Nephron (organoid): ENCODE measurements around the gene ALDH1L2.

Experiments
- H3K27ac Mint-ChIP-seq, 3 experiments: 2 replicates each; pipeline ENCODE4 v1.8.0; 2020; ENCODE audit warnings: mixed read lengths in 3 of 3, mild to moderate bottlenecking in 2 of 3, moderate library complexity in 1 of 3
- H3K27me3 Mint-ChIP-seq: 2 replicates; pipeline ENCODE4 v1.8.0; 2021; ENCODE audit warnings: low read depth, mild to moderate bottlenecking, moderate library complexity, mixed read lengths
- H3K36me3 Mint-ChIP-seq: 2 replicates; pipeline ENCODE4 v1.8.0; 2020; ENCODE audit warnings: low read depth, mixed read lengths
- H3K4me1 Mint-ChIP-seq: 2 replicates; pipeline ENCODE4 v1.8.0; 2020; ENCODE audit warnings: mixed read lengths
- H3K4me3 Mint-ChIP-seq, 3 experiments: 2 replicates each; pipeline ENCODE4 v1.8.0; 2020; ENCODE audit warnings: mild to moderate bottlenecking in 3 of 3, mixed read lengths in 3 of 3, moderate library complexity in 2 of 3
- H3K9me3 Mint-ChIP-seq: 2 replicates; pipeline ENCODE4 v1.8.0; 2020; ENCODE audit warnings: mixed read lengths
- TF ChIP-seq, protein P1 (sequence below), 3 experiments: fragments of 200-600 bp; sonication (generic); IDR thresholded peaks; one replicate each; pipeline ENCODE4 v1.5.0; 2021; ENCODE audit warnings: antibody characterized with exemption in 3 of 3; ENCODE audit not compliant: unreplicated experiment in 3 of 3

ALDH1L2 gene

DNA sequence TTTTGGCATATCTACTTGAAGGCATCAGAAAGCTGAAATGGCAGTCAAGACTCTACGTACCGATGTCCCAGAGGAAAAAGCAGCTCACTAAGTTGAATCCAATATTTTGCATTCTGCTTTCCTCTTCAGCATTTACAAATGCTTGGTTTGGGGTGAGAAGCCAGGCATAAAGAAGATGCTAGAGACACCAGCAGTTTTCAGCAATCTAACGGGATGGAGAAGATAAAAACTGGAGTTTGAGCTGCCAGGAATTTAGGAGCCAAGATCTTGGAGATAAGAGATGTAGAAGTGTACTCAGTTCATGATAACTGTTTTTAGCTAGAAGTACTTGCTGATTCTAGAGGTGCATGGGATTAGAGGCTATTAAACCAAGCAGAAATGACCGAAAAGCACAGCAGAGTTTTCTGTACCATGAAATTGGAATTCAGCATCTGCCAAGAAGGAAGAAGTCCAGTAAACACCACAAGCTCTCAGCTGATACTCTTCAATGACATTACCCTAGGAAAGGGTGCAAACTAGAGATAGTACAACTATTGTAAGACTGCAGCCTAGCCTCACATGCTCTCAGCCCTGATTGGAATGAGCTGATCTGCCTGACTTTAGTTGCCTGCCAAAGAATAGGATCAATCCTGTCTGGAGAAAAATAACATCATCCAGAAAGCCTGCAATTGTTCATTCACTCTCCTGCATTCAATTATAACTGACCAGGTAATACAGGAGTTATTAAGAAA lies 7.4 kb upstream of the ALDH1L2 start:
- Mint-ChIP-seq H3K27ac (no peak overlapping the region), H3K27me3 (peaks cover 34% of the 10 kb centered on the region), H3K9me3 (peaks cover 21% of the 10 kb centered on the region), H3K4me1 (no peaks in the 10 kb centered on the region), H3K36me3 (peaks cover 6% of the 10 kb centered on the region), H3K4me3 (no peak overlapping the region)
- TF ChIP-seq, protein P1, sequence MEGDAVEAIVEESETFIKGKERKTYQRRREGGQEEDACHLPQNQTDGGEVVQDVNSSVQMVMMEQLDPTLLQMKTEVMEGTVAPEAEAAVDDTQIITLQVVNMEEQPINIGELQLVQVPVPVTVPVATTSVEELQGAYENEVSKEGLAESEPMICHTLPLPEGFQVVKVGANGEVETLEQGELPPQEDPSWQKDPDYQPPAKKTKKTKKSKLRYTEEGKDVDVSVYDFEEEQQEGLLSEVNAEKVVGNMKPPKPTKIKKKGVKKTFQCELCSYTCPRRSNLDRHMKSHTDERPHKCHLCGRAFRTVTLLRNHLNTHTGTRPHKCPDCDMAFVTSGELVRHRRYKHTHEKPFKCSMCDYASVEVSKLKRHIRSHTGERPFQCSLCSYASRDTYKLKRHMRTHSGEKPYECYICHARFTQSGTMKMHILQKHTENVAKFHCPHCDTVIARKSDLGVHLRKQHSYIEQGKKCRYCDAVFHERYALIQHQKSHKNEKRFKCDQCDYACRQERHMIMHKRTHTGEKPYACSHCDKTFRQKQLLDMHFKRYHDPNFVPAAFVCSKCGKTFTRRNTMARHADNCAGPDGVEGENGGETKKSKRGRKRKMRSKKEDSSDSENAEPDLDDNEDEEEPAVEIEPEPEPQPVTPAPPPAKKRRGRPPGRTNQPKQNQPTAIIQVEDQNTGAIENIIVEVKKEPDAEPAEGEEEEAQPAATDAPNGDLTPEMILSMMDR (IDR thresholded peaks at IDR 0.05; ENCODE audit: unreplicated experiment in 3 of 3), result no peak

DNA sequence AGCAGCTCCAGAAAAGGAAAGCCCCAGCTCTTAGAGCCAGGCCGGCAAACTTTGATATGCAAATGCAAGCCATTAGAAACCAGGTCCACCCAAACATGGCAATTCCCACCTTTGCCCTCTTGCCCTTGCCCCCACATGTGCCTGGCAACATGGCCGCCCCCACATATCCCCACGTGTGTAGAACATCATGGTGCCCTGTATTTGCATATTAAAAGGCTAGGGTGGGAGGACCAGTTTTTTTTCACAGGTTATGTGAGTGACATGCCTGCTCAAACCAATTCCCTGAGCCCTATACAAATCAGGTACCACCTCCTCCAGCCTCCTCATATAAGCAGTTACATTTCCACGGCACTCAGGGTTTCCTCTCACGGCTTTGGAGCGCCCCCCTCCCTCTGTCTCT lies 6.1 kb upstream of the ALDH1L2 start:
- Mint-ChIP-seq H3K4me1 (no peaks in the 10 kb centered on the region), H3K36me3 (no peaks in the 10 kb centered on the region), H3K9me3 (peaks cover 17% of the 10 kb centered on the region), H3K4me3 (no peak overlapping the region), H3K27me3 (peaks cover 34% of the 10 kb centered on the region), H3K27ac (no peak overlapping the region)
- TF ChIP-seq, protein P1 (IDR thresholded peaks at IDR 0.05; ENCODE audit: unreplicated experiment in 3 of 3), result no peak

DNA sequence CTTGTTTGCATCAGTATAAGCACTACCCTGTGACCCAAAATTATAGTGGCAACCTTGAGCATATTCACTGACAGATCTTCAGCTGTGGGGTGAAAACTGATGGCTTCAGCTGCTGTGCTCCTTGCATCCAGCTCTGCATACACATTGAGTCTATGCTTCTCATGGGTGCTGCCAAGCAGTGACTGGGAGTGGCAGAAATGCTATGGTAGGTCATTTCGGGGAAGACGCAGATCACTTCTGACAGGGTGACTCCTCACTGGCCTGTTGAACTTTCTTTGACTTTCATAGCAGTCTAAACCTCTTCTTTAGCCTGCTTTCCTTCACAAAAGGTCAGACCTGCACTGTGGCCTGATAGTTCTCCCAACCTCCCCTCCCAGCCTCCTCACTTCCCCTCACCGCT lies 5.6 kb upstream of the ALDH1L2 start:
- Mint-ChIP-seq H3K27me3 (peaks cover 35% of the 10 kb centered on the region), H3K4me3 (no peak overlapping the region), H3K9me3 (peaks cover 13% of the 10 kb centered on the region), H3K36me3 (no peaks in the 10 kb centered on the region), H3K4me1 (no peaks in the 10 kb centered on the region), H3K27ac (no peak overlapping the region)
- TF ChIP-seq, protein P1 (IDR thresholded peaks at IDR 0.05; ENCODE audit: unreplicated experiment in 3 of 3), result no peak

DNA sequence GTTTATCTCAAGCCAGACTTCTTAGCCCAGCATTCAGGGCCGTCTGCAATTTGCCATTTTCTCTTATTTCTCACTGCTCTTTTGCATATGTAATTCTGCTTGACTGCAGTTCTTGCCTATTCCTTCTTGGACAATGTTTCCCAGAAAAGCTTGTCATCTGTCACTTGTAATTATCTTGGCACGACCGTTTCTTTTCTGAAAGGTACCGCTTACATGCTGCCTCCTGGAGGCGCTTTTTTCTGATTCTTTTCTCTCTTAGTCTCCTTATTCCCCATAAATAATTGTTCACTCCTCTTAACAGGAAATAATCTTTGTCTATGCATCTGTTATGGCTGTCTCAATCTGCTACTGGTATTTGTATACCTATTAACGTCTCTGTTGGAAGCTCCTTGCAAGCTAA lies 1.2 kb upstream of the ALDH1L2 start:
- Mint-ChIP-seq H3K4me1 (peaks cover 8% of the 10 kb centered on the region), H3K36me3 (no peaks in the 10 kb centered on the region), H3K9me3 (peaks cover 8% of the 10 kb centered on the region)

DNA sequence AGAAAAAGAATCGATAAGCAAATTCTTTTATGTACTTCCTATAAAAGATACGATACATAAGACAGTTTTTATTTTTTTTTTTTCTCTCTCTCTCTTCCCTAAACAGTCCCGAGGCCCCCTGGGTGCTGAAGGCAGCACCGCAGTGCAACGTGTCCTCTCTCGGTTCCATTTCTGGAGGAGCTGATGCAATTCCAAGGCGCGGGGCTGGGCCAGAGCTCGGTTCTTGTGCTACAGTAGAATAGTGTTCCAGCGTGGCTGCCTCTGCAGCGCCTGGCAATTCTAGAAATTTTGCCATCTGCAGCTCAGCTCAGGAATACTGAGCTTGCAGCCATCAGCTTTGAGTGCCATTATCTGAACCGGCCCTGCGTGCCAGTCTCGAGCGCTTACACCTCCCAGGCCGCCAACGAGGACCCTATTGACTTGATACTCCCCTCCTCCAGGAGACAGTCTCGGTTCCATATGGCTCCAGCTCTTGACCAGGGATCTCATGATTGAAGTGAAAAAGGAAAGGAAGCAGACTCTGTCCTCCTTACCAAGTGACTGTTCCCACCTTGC lies 630 bp downstream of the ALDH1L2 start:
- TF ChIP-seq, protein P1 (IDR thresholded peaks at IDR 0.05; ENCODE audit: unreplicated experiment in 3 of 3), result no peak
- peaks cover 28% of the 10 kb centered on the region for H3K27me3 Mint-ChIP-seq
- peaks cover 8% of the 10 kb centered on the region for H3K9me3 Mint-ChIP-seq
- H3K36me3 Mint-ChIP-seq, result no peaks in the 10 kb centered on the region
- peak overlapping the region in 2 of 3 experiments; percentile 3 to 58 for H3K27ac Mint-ChIP-seq
- H3K4me3 Mint-ChIP-seq, result peak overlapping the region; percentile 79 to 90 (median 88)
- peaks cover 8% of the 10 kb centered on the region for H3K4me1 Mint-ChIP-seq

More for the DNA sequence above, 1.2 kb upstream of the ALDH1L2 start:
- Mint-ChIP-seq H3K4me3 (peak overlapping the region; percentile 48 to 85 (median 59)), H3K27ac (no peak overlapping the region), H3K27me3 (peaks cover 38% of the 10 kb centered on the region)
- TF ChIP-seq, protein P1 (IDR thresholded peaks at IDR 0.05; ENCODE audit: unreplicated experiment in 3 of 3), result no peak

DNA sequence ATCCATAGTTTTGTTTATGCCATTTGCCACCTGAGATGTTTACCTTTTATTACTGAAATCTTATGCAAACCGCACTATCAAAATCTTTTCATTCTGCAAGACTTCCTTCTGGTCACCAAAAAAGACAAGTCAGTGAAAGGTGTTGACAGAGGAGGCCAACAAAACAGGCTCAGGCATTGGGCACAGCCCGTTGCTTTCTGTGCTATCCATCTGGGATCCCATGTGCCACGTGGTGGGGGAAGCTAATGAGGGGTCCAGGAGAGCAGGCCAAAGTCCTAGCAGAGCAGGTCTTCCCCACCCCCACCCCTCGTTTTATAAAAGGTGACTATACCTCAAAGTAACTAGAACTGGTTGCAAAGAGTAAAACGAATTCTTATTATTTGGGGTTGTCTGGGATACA lies 1.2 kb downstream of the ALDH1L2 start:
- Mint-ChIP-seq H3K9me3 (peaks cover 8% of the 10 kb centered on the region), H3K36me3 (no peaks in the 10 kb centered on the region), H3K27ac (no peak overlapping the region), H3K4me3 (peak overlapping the region in 2 of 3 experiments; percentile 33 to 38), H3K27me3 (peaks cover 29% of the 10 kb centered on the region), H3K4me1 (peaks cover 8% of the 10 kb centered on the region)
- TF ChIP-seq, protein P1 (IDR thresholded peaks at IDR 0.05; ENCODE audit: unreplicated experiment in 3 of 3), result no peak
